Measurements from ENCODE around the gene MT2A.

The MT2A gene

DNA sequence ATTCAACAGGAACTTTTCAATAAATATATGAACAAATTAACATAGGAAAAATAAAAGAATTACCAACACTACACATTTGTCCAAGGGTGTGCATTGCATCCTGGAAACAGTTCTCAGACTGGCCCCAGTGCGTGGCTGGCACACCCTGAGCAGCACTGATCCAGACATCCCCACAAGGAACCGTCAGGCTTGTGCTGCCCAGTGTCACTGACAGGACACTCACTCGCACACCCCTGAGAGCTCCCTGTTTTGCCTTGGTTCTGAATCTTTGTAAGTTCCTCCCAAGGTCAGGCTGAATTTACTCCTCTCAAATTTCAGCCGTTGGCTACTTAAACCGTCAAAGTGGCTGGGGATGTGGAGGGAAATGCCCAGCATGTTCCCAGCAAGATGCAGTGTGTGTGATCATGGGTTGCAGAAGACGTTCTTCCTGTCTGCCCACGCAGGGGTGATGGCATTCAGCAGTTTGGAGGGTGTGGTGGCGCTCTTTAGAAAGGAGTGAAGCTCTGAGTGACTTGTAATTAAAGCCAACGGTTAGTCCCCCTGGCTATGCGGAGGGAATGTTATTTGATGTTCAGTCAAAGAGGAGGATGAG, 1.7 kb downstream of the MT2A start:
- TF ChIP-seq CEBPB (IDR thresholded peaks at IDR 0.05) (no peak), TAF1 (IDR thresholded peaks at IDR 0.05; ENCODE audit: low read depth) (no peak), EP300 (IDR thresholded peaks at IDR 0.05; ENCODE audit: borderline replicate concordance) (peak; percentile 82), REST (IDR thresholded peaks at IDR 0.05; ENCODE audit: low read depth) (no peak), MAX (IDR thresholded peaks at IDR 0.05) (peak; percentile 97), FOXM1 (IDR thresholded peaks at IDR 0.05; ENCODE audit: borderline replicate concordance, low read depth) (peak; percentile 47; the same call in 1 of the 2 replicates), CREB1 (IDR thresholded peaks at IDR 0.05; ENCODE audit: low read depth) (no peak), TEAD4 (IDR thresholded peaks at IDR 0.05) (peak; percentile 82), NFIC (IDR thresholded peaks at IDR 0.05) (peak; percentile 58), EGR1 (IDR thresholded peaks at IDR 0.05) (peak; percentile 94), TCF12 (IDR thresholded peaks at IDR 0.05; ENCODE audit: low read depth) (peak; percentile 78), USF1 (IDR thresholded peaks at IDR 0.05) (peak; percentile 18; the same call in 1 of the 2 replicates), YY1 (IDR thresholded peaks at IDR 0.05; ENCODE audit: low read depth) (no peak)

GRCh38 chr16:56610609-56611111, 2.3 kb downstream of the MT2A start:
- TF ChIP-seq ZBTB7A (IDR thresholded peaks at IDR 0.05; ENCODE audit: low read depth) (0 out of 2 replicates have a peak, but pooled peaks have one; percentile 33), REST (IDR thresholded peaks at IDR 0.05; ENCODE audit: low read depth) (no peak), FOXM1 (IDR thresholded peaks at IDR 0.05; ENCODE audit: borderline replicate concordance, low read depth) (no peak), MAX (IDR thresholded peaks at IDR 0.05) (no peak), TCF12 (IDR thresholded peaks at IDR 0.05; ENCODE audit: low read depth) (no peak), RAD21 (IDR thresholded peaks at IDR 0.05; ENCODE audit: low read depth) (no peak)

DNA sequence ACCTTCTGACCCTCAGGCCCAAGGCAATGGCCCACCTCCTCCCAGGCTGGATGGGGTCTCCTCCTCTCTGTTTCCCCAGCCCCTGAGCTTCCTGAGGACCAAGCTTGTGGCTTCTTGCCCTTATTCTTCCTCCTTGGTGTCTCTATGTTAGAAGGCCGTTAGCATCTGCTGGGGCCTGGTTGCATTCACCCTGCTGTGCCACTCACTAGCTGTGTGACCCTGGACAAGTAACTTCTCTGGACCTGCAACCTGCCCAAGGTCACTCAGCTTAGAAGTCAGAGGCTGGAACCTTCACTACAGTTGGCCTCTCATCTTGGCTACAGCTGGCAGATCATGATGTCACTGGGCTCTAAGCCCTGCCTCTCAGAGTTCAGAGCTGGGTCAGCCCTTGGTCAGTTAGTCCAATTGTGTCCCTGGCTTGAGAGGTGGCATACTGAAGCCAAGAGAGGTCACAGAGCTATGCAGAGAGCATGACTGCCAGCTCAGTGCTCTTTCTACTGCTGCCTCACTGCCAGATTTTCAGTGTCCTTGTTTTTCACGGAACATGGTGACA, 3.0 kb downstream of the MT2A start:
- TF ChIP-seq CEBPB (IDR thresholded peaks at IDR 0.05) (no peak), TEAD4 (IDR thresholded peaks at IDR 0.05) (no peak), TAF1 (IDR thresholded peaks at IDR 0.05; ENCODE audit: low read depth) (no peak), EP300 (IDR thresholded peaks at IDR 0.05; ENCODE audit: borderline replicate concordance) (no peak), EGR1 (IDR thresholded peaks at IDR 0.05) (no peak)

GRCh38 chr16:56613706-56614105, 5.3 kb downstream of the MT2A start:
- TF ChIP-seq USF1 (IDR thresholded peaks at IDR 0.05) = peak; percentile 48; the same call in 1 of the 2 replicates
- TF ChIP-seq RAD21 (IDR thresholded peaks at IDR 0.05; ENCODE audit: low read depth) = no peak
- no peak for TF ChIP-seq TCF12 (IDR thresholded peaks at IDR 0.05; ENCODE audit: low read depth)
- TF ChIP-seq YY1 (IDR thresholded peaks at IDR 0.05; ENCODE audit: low read depth) = no peak

- TF ChIP-seq CEBPB (IDR thresholded peaks at IDR 0.05) = no peak
- TF ChIP-seq TEAD4 (IDR thresholded peaks at IDR 0.05) = 0 out of 2 replicates have a peak, but pooled peaks have one; percentile 38
- TF ChIP-seq EP300 (IDR thresholded peaks at IDR 0.05; ENCODE audit: borderline replicate concordance) = peak; percentile 43; the same call in 1 of the 2 replicates
- no peak for TF ChIP-seq EGR1 (IDR thresholded peaks at IDR 0.05)
Observed at GRCh38 chr16:56614549-56614991, 6.2 kb downstream of the MT2A start.

GRCh38 chr16:56615353-56615752, 7.0 kb downstream of the MT2A start:
- TF ChIP-seq YY1 (IDR thresholded peaks at IDR 0.05; ENCODE audit: low read depth) (no peak), FOXM1 (IDR thresholded peaks at IDR 0.05; ENCODE audit: borderline replicate concordance, low read depth) (no peak), TCF12 (IDR thresholded peaks at IDR 0.05; ENCODE audit: low read depth) (no peak), TAF1 (IDR thresholded peaks at IDR 0.05; ENCODE audit: low read depth) (no peak), MAX (IDR thresholded peaks at IDR 0.05) (no peak), USF1 (IDR thresholded peaks at IDR 0.05) (no peak), RAD21 (IDR thresholded peaks at IDR 0.05; ENCODE audit: low read depth) (no peak), CEBPB (IDR thresholded peaks at IDR 0.05) (no peak)
